Measurements from ENCODE around the gene NCK2.

GRCh38 chr2:105781274-105781978, 36.7 kb downstream of the NCK2 start:
- TF ChIP-seq, protein P1, sequence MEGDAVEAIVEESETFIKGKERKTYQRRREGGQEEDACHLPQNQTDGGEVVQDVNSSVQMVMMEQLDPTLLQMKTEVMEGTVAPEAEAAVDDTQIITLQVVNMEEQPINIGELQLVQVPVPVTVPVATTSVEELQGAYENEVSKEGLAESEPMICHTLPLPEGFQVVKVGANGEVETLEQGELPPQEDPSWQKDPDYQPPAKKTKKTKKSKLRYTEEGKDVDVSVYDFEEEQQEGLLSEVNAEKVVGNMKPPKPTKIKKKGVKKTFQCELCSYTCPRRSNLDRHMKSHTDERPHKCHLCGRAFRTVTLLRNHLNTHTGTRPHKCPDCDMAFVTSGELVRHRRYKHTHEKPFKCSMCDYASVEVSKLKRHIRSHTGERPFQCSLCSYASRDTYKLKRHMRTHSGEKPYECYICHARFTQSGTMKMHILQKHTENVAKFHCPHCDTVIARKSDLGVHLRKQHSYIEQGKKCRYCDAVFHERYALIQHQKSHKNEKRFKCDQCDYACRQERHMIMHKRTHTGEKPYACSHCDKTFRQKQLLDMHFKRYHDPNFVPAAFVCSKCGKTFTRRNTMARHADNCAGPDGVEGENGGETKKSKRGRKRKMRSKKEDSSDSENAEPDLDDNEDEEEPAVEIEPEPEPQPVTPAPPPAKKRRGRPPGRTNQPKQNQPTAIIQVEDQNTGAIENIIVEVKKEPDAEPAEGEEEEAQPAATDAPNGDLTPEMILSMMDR (IDR thresholded peaks at IDR 0.05), result no peak
- TF ChIP-seq POLR2A (IDR thresholded peaks at IDR 0.05; ENCODE audit: low read length) (no peak), PHF8 (IDR thresholded peaks at IDR 0.05; ENCODE audit: borderline replicate concordance, low read depth) (no peak), RNF2 (IDR thresholded peaks at IDR 0.05; ENCODE audit: borderline replicate concordance, low read depth) (no peak)

Data from A549 (cell line).